ENCODE measurements around the gene XRCC4. TPM values are rescaled to one million over a fixed set of nuclear protein-coding genes. Genes with fewer than 3 reads are reported as not detected.

XRCC4 gene
- total RNA-seq (2022) (7.1 and 8.4 TPM in 2 replicates), Bru-seq, nascent RNA (percentile 63 among the genes with signal in this experiment), BruChase-seq, experiment 1, labeled RNA remaining after a 6-hour chase (percentile 44 among the genes with signal in this experiment), BruChase-seq, experiment 2, labeled RNA remaining after a 2-hour chase (percentile 52 among the genes with signal in this experiment)
- long read RNA-seq, transcript XRCC4-202 (8 exons, 1,579 nt), result major isoform, 12 of 20 reads
- long read RNA-seq, partial matches to known transcripts, result 3 of 20 reads
- long read RNA-seq, other reads (novel, unspliced or antisense), result 2 of 20 reads

DNA sequence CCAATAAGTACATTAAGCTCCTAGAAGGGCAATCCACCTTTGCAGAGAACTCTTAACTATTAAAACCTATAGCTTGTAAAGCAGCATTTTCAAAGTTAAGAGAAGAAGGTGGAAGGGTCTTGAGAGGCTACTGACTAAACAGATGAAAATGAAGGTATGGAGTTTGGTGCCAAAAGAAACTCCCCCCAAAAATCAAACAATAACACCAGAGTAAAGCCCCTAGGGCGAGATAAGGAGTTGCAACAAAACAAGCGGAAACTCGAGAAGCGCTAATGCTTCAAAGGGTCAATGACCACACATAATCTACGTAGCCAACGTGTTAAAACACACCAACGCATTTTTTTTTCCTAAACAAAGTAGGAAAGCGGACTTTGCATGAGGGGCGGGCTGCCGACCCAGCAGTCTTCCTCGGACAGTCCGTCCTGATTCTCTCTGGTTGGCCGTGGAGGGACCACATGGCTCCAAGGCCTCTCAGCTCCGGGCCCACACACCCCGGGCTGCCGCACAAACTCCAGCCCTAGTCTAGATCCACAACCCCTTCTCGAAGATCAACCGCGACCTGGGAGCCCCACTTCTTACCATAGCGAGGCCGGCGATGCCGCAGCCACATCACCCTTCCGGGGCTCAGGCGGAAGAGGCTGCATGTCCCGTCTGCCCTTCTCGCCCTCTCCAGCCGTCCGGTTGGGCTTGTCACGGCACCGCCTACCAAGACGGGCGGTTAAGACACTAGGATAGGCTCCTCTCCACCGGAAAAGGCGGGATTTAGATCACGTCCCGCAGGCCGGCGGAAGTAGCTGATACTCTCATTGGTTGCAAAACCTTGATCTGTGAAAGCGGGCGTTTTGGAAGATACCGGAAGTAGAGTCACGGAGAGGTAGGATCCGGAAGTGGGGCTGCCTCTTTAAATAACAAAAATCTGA lies at the start of gene XRCC4, which contains the start of gene TMEM167A:
XRCC4 (plus strand) TSS at position 806 of the 920 bp plus-strand sequence. CDS start 27,373 bp downstream, outside the sequence.
TMEM167A (minus strand) TSS at position 653 of the 920 bp plus-strand sequence; CDS start at position 582, 71 bp downstream.
- Mint-ChIP-seq H3K36me3 (ENCODE audit: insufficient read depth, unreplicated experiment) (peaks cover 12% of the 10 kb centered on the region), H3K27ac (ENCODE audit: low read depth, unreplicated experiment) (peak within 1 kb of the TSS; percentile 96), H3K27me3 (ENCODE audit: insufficient read depth, unreplicated experiment) (no peaks in the 10 kb centered on the region), H3K4me1 (ENCODE audit: insufficient read depth, unreplicated experiment) (peaks cover 21% of the 10 kb centered on the region), H3K4me3 (ENCODE audit: unreplicated experiment) (peak within 1 kb of the TSS; percentile 93), H3K9me3 (ENCODE audit: unreplicated experiment) (no peaks in the 10 kb centered on the region)
- POLR2A ChIA-PET, result interaction anchor here (0.5 to 3.1 kb wide), 42 partner anchors 9 to 719 kb away, joined by 3 to 25 read pairs (median 4); partner anchors contain the start of gene VCAN
- TF ChIP-seq, protein P1, sequence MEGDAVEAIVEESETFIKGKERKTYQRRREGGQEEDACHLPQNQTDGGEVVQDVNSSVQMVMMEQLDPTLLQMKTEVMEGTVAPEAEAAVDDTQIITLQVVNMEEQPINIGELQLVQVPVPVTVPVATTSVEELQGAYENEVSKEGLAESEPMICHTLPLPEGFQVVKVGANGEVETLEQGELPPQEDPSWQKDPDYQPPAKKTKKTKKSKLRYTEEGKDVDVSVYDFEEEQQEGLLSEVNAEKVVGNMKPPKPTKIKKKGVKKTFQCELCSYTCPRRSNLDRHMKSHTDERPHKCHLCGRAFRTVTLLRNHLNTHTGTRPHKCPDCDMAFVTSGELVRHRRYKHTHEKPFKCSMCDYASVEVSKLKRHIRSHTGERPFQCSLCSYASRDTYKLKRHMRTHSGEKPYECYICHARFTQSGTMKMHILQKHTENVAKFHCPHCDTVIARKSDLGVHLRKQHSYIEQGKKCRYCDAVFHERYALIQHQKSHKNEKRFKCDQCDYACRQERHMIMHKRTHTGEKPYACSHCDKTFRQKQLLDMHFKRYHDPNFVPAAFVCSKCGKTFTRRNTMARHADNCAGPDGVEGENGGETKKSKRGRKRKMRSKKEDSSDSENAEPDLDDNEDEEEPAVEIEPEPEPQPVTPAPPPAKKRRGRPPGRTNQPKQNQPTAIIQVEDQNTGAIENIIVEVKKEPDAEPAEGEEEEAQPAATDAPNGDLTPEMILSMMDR (IDR thresholded peaks at IDR 0.05; ENCODE audit: unreplicated experiment), result no peak
- peak; percentile 99 for DNase-seq (ENCODE audit: unreplicated experiment)
- CTCF ChIA-PET, result interaction anchor here (0.5 to 1.7 kb wide), 7 partner anchors 8 to 441 kb away, joined by 3 to 5 read pairs (median 3); no protein-coding TSS in a partner anchor
- intact Hi-C loops (cut with micrococcal nuclease), result loop anchor here (2.0 to 10.0 kb wide), 4 partner anchors 354 to 722 kb away; no protein-coding TSS in a partner anchor
- TSS peak; percentile 65 for BruUV-seq (replicated peaks)

DNA sequence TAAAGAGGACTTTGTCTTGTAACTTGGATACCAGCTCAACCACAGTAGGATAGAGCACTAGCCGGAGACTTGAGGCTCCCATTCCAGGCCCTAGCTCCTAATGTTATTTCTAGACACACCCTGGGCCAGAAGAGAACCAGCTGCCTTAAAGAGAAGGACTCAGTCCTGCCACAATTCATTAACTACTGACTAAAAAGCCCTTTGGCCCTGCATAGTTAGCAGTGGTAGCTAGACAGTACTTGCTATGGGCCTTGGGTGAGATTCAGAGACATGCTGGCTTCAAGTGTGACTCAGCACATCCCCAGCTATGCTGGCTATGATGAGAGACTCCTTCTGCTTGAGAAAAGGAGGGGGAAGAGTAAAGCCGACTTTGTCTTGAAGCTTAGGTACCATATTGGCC lies 47.4 kb upstream of the XRCC4 start:
- Mint-ChIP-seq H3K27ac (ENCODE audit: low read depth, unreplicated experiment) (no peak overlapping the region), H3K4me1 (ENCODE audit: insufficient read depth, unreplicated experiment) (no peaks in the 10 kb centered on the region), H3K27me3 (ENCODE audit: insufficient read depth, unreplicated experiment) (no peaks in the 10 kb centered on the region), H3K9me3 (ENCODE audit: unreplicated experiment) (no peaks in the 10 kb centered on the region), H3K36me3 (ENCODE audit: insufficient read depth, unreplicated experiment) (no peaks in the 10 kb centered on the region), H3K4me3 (ENCODE audit: unreplicated experiment) (no peak overlapping the region)
- TF ChIP-seq, protein P1 (IDR thresholded peaks at IDR 0.05; ENCODE audit: unreplicated experiment), result no peak
- no peak for DNase-seq (ENCODE audit: unreplicated experiment)
- BruUV-seq (replicated peaks), result no TSS peak
- intact Hi-C loops (cut with micrococcal nuclease), result no loop called here
- CTCF ChIA-PET, result interaction anchor here (1.2 kb wide), 1 partner anchor 21 kb away, joined by 4 read pairs; no protein-coding TSS in a partner anchor
- POLR2A ChIA-PET, result no interaction called here

DNA sequence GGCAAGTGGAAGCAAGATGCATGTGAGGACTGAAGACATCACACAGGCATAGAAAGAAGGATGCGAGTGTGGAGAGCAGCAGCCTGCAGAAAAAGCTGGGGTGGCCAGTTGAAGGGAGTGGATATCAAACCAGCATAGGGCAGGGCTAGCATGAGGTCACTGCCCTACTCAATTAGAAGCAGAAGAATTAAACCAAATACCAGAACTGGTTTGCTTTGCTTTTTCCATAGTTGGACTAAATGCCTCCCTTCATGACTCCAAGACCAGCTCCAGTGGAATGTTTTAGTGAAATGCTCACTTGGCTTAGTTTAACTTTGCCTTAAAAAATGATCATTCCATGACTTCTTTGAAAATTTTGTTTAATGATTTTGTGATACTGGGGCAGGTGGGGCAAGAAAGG lies 46.0 kb upstream of the XRCC4 start:
- no peak for DNase-seq (ENCODE audit: unreplicated experiment)
- no peak overlapping the region for H3K27ac Mint-ChIP-seq (ENCODE audit: low read depth, unreplicated experiment)
- POLR2A ChIA-PET, result interaction anchor here (1.2 kb wide), 1 partner anchor 11 kb away, joined by 3 read pairs; no protein-coding TSS in a partner anchor
- CTCF ChIA-PET, result no interaction called here
- TF ChIP-seq, protein P1 (IDR thresholded peaks at IDR 0.05; ENCODE audit: unreplicated experiment), result no peak
- H3K9me3 Mint-ChIP-seq (ENCODE audit: unreplicated experiment), result no peaks in the 10 kb centered on the region
- H3K36me3 Mint-ChIP-seq (ENCODE audit: insufficient read depth, unreplicated experiment), result no peaks in the 10 kb centered on the region
- BruUV-seq (replicated peaks), result no TSS peak
- no peaks in the 10 kb centered on the region for H3K27me3 Mint-ChIP-seq (ENCODE audit: insufficient read depth, unreplicated experiment)
- intact Hi-C loops (cut with micrococcal nuclease), result no loop called here
- H3K4me3 Mint-ChIP-seq (ENCODE audit: unreplicated experiment), result no peak overlapping the region
- no peaks in the 10 kb centered on the region for H3K4me1 Mint-ChIP-seq (ENCODE audit: insufficient read depth, unreplicated experiment)

DNA sequence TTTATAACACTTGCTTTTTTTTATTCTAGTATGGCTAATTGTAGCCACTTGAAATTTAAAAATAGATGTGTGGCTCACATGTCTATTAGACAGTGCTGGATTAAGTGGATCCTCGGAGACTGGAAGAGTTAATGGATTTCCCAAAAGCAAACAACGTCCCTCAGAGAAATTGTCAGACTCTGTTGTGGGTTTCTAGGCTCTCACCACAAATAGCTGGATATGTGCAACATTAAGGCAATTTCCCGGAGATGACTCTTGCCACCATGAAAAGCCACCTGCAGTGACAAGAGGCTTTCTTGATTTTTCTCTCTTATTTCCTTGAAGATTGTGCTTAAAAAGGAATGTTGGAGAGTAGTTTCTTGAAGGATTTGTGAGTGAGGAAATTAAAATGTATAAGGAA lies 43.3 kb upstream of the XRCC4 start:
- no TSS peak for BruUV-seq (replicated peaks)
- Mint-ChIP-seq H3K27ac (ENCODE audit: low read depth, unreplicated experiment) (no peak overlapping the region), H3K9me3 (ENCODE audit: unreplicated experiment) (no peaks in the 10 kb centered on the region), H3K36me3 (ENCODE audit: insufficient read depth, unreplicated experiment) (no peaks in the 10 kb centered on the region), H3K27me3 (ENCODE audit: insufficient read depth, unreplicated experiment) (no peaks in the 10 kb centered on the region), H3K4me3 (ENCODE audit: unreplicated experiment) (no peak overlapping the region), H3K4me1 (ENCODE audit: insufficient read depth, unreplicated experiment) (no peaks in the 10 kb centered on the region)
- no peak for DNase-seq (ENCODE audit: unreplicated experiment)
- intact Hi-C loops (cut with micrococcal nuclease), result no loop called here
- TF ChIP-seq, protein P1 (IDR thresholded peaks at IDR 0.05; ENCODE audit: unreplicated experiment), result no peak
- ChIA-PET POLR2A (no interaction called here), CTCF (interaction anchor here (0.7 to 1.0 kb wide), 2 partner anchors 9 to 1948 kb away, joined by 3 to 7 read pairs; no protein-coding TSS in a partner anchor)

Data from MCF 10A (cell line).